T-helper 1 cell (primary cell): ENCODE results near the gene CNPY2.
"Not testable (repeated sequence)": the region's sequence is repeated elsewhere in the genome, so short reads cannot be mapped to it uniquely, and the experiment has no call there.

Experiments
- DNase-seq, 5 donors: peaks; one replicate each; pipeline ENCODE4 v3.0.0-alpha.2; 2012 to 2020
- total RNA-seq, 4 donors: gene quantifications; one replicate each; lab custom pipeline; 2026; lab: John Stamatoyannopoulos, UW

The CNPY2 gene
- total RNA-seq, result 6.6 to 10.7 (median 7.3) reads per million in 4 donors

DNA sequence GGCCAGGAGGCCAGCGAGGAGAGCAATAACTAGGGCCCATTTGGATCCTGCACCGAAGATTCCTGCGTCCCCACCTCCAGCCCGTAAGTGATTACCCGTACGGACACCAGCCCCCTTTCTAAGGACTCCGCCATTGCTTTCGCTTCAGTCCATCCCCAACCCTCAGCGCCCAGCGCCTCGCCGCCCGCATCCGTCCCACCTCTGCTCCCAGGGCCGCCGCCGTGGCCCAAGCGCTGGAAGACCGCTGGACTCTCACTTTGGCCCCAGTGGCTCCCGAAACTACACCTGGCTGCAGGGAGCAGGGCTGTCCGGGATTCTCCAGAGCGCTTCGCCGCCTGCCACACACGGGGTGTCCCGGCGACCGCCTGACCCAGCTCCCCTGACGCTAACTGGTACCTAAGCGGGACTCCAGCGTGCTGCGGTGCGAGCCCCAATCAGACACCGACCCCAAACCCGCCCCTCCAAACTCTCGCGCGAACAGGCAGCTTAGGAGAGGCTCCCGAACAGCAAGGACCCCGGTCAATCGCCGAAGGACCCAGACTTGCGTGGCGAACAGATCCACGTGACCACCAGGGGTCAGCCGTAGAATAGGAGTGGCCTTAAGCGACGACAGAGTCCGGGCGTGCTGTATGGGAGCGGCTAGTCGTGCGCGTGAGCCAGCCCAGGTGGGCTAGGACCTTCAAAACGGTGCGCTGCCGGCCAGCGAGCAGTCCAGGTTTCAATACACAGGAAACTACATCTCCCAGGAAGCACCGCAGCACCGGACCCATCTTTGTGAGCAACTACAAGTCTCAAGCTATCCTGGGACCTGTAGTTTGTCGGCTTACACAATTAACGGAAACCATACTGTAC, at the start of gene CNPY2:
CNPY2 (minus strand) TSS at position 367 of the 852 bp plus-strand sequence. CDS start 771 bp downstream, outside the sequence.
- DNase-seq, result peak; percentile 82 to 95 (median 91)

- DNase-seq, result no peak
Observed at GRCh38 chr12:56362130-56363059, 46.6 kb upstream of the CNPY2 start, which contains the start of gene APOF. TSS of gene APOF (minus strand) at chr12:56362857. CDS start at chr12:56362745, 112 bp downstream.

GRCh38 chr12:56361487-56362129, 45.8 kb upstream of the CNPY2 start:
- no peak for DNase-seq

GRCh38 chr12:56359851-56360767, 44.3 kb upstream of the CNPY2 start, which contains the start of gene STAT2:
TSS of gene STAT2 (minus strand) at chr12:56360107. CDS start at chr12:56356571, 3,536 bp downstream.
- peak; percentile 98 to 100 (median 99) for DNase-seq

DNA sequence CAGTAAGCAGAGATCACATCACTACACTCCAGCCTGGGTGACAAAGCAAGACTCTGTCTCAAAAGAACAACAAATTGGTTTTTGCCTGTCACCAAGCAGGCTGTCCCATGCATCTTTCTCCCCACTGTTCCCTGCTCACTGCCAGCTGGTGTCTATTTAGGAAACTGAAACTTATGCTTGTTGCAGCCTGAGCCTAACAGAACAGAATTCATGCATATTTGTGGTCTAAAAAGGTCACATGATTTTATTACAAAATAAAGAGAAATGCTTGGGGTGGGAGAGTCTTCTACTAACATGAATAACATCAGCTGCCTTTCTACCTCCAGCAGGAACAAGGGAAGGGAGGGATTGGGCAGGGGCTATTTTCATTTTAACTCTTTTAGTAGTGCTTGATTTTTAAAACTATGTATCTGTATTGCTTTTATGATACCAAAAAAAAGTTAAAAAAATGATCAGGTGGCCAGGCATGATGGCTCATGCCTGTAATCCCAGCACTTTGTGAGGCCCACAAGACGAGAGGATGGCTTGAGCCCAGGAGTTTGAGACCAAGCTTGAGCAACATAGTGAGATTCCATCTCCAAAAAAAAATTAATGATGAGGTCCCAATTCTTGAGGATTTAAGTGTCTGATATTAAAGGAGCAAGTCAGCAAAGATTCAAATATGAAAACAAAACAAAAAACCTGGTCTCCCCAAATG, 43.2 kb upstream of the CNPY2 start:
- DNase-seq, result no peak

GRCh38 chr12:56351325-56351724, 35.5 kb upstream of the CNPY2 start:
- DNase-seq, result no peak

DNA sequence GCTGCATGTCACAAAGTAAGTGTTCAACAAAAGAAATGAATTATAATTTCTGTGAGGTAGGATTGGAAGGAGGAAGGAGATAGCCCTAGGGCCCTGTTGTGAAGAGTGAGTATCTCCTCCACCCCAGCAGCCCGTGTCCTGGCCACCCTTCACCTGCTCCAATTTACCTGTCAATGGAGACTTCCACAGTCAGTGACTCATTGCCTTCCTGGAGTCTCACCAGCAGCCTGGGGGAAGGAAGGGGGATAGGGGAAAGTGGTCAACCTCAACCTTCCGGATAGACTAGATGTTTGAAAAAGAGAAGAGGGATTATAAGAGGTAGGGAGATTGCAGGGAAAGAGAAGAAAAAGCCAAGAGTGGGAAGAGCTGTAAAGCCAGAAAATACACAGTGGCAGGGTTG, 34.9 kb upstream of the CNPY2 start:
- DNase-seq, result no peak

- DNase-seq, result no peak
Observed at GRCh38 chr12:56348776-56349175, 33.0 kb upstream of the CNPY2 start.

GRCh38 chr12:56347255-56347654, 31.5 kb upstream of the CNPY2 start:
- DNase-seq, result not testable (repeated sequence)

DNA sequence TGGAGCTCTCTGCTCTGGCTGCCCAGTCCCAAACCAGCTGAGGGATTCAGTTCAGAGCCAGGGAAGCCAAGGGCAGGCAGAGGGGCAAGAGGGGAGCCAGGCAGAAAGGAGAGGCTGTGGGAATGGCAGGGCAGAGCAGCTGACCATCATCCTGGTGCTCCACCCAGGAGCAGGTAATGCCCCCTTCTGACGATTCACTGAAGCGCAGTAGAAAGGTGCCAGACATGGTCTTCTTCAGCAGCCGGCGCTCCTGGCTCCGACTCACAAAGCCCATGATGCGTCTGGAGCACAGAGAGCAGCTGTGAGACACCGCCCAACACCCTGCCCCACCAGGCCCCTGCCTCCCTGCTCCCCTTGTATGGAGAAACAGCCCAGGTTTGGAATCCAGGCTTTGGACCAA, 30.9 kb upstream of the CNPY2 start:
- no peak for DNase-seq

DNA sequence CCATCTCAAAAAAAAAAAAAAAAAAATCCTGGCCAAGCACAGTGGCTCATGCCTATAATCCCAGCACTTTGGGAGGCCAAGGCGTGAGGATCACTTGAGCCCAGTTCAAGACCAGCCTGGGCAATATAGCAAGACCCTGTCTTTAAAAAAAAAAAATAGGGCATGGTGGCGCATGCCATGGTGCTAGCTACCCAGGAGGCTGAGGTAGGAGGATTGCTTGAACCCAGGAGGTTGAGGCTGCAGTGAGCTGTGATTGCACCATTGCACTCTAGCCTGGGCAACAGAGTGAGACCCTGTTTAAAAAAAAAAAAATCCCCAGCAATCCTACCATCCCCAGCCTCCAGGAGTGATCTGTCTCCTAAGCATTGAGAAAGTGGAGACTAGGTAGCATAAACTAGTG, 26.5 kb upstream of the CNPY2 start:
- DNase-seq, result not testable (repeated sequence)

GRCh38 chr12:56341616-56342015, 25.8 kb upstream of the CNPY2 start:
- DNase-seq, result no peak

GRCh38 chr12:56339158-56339422, 23.3 kb upstream of the CNPY2 start:
- no peak for DNase-seq

DNA sequence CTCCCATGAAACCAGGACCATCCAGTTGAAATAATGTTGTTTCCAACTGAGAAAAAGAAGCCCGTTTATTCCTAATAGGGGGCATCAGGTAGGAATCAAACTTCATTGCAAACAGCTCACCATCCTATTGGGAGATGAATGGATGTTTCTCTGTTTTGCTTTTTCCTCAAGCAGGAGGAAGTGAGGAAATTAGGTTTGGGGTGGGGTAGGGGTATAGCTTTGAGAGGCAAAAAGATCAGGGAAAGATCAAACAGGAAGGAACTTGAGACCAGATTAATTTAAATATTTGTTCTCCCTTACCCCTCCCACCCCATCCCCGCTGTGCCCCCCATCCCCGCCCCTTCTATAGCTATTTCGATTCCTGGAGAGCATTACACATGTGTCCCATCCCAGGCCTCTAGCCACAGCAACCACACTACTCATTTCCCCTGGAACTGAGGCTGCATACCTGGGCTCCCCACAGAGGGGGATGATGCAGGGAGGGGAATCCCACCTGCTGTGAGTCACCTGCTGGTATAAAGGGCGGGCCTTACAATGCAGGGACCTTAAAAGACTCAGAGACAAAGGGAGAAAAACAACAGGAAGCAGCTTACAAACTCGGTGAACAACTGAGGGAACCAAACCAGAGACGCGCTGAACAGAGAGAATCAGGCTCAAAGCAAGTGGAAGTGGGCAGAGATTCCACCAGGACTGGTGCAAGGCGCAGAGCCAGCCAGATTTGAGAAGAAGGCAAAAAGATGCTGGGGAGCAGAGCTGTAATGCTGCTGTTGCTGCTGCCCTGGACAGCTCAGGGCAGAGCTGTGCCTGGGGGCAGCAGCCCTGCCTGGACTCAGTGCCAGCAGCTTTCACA, 22.7 kb upstream of the CNPY2 start, which contains the start of gene IL23A:
IL23A (plus strand) TSS at position 577 of the 850 bp plus-strand sequence; CDS start at position 738, 161 bp downstream.
- DNase-seq, result peak; percentile 67 to 82 (median 79)

GRCh38 chr12:56337753-56338251, 22.0 kb upstream of the CNPY2 start:
- DNase-seq, result no peak

DNA sequence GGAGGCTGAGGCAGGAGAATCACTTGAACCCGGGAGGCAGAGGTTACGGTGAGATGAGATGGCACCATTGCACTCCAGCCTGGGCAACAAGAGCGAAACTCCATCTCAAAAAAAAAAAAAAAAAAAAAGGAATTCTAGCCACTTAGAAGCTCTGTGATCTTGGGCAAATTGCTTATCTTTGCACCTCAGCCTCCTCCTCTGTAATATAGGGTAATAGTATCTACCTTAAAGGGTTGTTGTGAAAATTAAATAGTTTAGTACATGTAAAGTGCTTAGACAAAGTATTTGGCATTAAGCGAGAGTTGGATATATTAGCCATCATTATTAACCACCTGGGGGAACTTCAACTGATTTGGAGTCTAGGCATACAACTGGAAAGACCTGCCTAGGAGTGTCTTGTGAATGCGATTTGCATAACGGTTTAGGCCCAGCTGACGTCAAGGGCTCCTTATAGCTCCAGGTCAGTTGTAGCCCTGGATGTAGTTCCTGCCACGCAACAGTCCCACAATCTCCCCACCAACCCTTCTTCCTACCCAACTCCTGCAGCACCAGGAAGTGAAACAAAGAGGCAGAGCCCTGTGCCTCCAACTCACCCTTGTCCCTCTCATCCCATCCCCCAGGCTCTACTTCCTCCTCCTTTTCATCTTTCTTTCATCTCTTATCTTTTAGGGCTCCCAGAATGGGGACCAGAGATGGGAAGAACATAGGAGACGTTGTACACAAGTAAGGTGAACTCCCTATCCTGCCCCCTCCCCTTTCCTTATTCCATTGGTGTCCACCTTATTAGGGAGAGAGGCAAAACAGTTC, 20.8 kb upstream of the CNPY2 start:
- DNase-seq, result no peak

DNA sequence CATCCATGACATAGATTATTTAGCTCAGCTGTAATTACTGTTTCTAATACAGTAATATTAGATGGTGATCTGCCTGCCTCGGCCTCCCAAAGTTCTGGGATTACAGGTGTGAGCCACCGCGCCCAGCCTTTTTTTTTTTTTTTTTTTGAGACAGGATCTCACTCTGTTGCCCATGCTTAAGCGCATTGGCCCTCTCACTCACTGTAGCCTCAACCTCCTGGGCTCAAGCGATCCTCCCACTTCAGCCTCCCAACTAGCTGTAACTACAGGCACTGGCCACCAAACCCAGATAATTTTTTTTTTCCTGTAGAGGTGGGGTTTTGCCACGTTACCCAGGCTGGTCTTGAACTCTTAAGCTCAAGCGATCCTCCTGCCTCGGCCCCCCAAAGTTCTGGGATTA, 19.7 kb upstream of the CNPY2 start:
- DNase-seq, result not testable (repeated sequence)

GRCh38 chr12:56334490-56334793, 18.7 kb upstream of the CNPY2 start:
- DNase-seq, result no peak
